ENCODE data around the gene TXNDC11. TPM values are rescaled to one million over a fixed set of nuclear protein-coding genes. Genes with fewer than 3 reads are reported as not detected.
A peak's percentile ranks its signal among the peaks of the same experiment; 100 is the strongest.

Gene TXNDC11
- total RNA-seq: 51.9 TPM
- long read RNA-seq, transcript TXNDC11-201 (12 exons, 3,140 nt): major isoform, 30 of 66 reads
- long read RNA-seq, partial matches to known transcripts: 15 of 66 reads
- long read RNA-seq, other reads (novel, unspliced or antisense): 18 of 66 reads

GRCh38 chr16:11742536-11743307 is at the start of gene TXNDC11:
Gene TXNDC11 (minus strand): TSS chr16:11742857. CDS start chr16:11742730, 127 bp downstream.
- DNase-seq (ENCODE audit: low spot score): peak; percentile 100

- DNase-seq (ENCODE audit: low spot score): peak; percentile 24
Observed at GRCh38 chr16:11791144-11791828, 48.6 kb upstream of the TXNDC11 start.

DNA sequence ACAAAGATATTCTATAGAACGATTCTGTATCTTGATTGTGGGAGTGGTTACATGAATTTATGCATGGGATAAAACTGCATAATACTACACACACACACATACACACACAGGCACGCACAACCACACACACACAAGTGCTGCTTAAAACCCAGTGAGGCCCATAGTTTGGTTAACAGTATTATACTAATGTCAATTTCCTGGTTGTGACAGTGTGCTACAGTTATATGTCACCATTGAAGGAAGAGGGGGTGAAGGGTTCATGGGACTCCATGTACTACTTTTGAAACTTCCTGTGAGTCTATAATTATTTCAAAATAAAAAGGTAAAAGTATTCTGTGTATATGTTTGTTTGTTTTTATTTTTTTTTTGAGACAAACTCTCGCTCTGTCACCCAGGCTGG is 46.3 kb upstream of the TXNDC11 start:
- DNase-seq (ENCODE audit: low spot score): peak; percentile 5

DNA sequence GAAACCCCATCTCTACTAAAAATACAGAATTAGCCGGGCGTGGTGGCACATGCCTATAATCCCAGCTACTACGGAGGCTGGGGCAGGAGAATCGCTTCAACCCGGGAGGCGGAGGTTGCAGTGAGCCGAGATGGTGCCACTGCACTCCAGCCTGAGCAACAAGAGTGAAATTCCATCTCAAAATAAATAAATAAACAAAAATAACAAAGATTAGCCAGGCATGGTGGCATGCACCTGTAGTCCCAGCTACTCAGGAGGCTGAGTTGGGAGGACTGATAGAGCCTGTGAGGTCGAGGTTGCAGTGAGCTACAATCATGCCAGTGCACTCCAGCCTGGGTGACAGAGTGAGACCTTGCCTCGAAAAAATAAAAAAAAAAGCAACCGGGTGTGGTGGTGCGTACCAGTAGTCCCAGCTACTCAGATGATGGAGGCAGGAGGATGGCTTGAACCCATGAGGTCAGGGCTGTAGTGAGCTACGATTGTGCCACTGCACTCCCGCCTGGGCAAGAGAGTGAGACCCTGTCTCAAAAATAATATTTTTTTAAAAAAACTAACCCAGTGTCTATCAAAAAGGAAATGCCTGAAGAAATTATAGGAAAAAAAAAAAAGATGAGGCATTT is 42.4 kb upstream of the TXNDC11 start:
- DNase-seq (ENCODE audit: low spot score): peak; percentile 28

- DNase-seq (ENCODE audit: low spot score): peak; percentile 33
Observed at GRCh38 chr16:11784381-11784780, 41.7 kb upstream of the TXNDC11 start.

- no peak for DNase-seq (ENCODE audit: low spot score)
Observed at GRCh38 chr16:11784038-11784369, 41.3 kb upstream of the TXNDC11 start.

DNA sequence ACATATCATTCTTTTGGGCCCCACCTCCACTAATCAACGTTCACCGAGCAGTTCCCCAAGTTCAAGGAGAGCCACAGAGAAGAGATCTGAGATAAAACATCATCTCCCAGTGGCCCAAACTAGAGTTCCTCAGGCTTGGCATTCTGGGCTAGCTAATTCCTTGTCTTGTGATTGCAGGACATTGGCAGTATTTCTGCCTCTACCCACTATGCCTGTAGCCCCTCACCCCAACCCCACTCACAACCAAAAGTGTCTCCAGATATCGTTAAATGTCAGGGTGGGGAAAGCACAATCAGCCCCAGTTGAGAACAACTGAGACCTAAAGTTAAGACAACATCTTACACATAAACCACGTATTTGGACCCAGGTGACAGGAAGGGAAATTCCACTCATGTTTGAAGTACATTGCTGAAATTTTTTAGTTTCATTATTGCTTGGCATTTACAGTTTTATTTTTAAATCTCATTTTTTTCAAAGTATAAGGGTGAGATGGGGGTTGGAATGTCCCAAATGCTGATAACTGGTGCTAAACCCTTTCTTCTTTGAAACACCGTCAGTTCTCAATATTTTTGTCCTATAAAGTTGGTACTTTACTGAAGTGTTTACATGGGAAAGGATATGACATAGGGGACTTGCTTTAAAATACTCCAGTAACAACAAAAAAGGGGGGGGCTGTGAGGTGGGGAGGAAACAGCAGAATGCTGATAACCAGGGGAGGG is 40.8 kb upstream of the TXNDC11 start:
- DNase-seq (ENCODE audit: low spot score): no peak

- no peak for DNase-seq (ENCODE audit: low spot score)
Observed at GRCh38 chr16:11781773-11782172, 39.1 kb upstream of the TXNDC11 start.

DNA sequence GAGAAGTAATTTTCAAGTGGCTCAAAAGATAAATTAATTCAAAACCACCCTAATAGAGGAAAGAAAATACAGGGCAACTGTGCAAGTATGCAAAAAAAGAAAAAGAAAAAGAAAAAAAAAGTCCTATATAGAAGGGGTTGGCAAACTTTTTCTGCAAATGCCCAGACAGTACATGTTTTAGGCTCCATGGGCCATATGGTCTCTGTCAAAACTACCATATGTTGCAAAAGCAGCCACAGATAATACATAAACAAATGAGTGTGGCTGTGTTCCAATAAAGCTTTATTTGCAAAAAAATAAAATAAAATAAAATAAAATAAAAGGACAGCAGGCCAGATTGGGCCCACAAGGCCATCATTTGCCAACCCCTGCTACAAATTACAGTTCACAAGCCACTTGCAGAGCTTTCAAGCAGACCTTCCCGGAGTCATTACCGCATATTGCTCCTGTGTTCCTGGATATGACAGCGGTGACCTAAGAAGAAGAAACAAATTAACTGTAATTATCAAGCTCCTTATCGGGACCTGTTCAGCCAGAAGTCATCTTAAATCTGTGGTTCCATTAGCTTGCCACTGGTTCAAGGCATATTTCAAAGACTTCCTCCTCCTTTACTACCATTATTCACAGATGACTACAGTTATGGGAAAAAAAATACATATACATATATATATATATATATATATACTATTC is 38.5 kb upstream of the TXNDC11 start:
- DNase-seq (ENCODE audit: low spot score): no peak

GRCh38 chr16:11779074-11779473 is 36.4 kb upstream of the TXNDC11 start:
- no peak for DNase-seq (ENCODE audit: low spot score)

DNA sequence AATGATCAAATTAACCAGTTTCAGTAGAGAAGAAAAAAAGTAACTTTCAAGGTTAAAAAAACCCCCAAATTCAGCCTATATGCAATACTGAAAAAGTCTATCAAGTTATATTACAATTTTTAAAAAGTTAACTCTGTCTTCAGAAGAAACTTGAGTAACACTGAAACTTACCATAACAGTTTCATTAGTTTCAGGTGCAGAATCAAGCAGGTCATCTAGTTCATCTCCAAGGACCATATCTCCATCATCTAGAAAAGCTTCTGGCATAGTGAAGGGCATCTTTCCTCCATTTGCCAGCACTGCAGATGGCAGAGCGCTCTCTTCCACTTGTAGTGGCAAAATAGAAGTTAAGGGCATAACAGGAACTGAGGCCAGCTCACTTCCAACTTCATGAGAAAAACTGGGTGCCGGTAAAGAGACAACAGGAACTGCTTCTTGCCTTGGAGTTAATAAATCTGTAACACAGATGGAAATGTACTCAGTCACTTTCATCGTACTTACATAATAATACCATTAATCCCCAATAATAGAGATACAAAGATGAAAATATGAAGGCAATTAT is 31.5 kb upstream of the TXNDC11 start:
- no peak for DNase-seq (ENCODE audit: low spot score)

- no peak for DNase-seq (ENCODE audit: low spot score)
Observed at GRCh38 chr16:11768849-11769248, 26.2 kb upstream of the TXNDC11 start.

DNA sequence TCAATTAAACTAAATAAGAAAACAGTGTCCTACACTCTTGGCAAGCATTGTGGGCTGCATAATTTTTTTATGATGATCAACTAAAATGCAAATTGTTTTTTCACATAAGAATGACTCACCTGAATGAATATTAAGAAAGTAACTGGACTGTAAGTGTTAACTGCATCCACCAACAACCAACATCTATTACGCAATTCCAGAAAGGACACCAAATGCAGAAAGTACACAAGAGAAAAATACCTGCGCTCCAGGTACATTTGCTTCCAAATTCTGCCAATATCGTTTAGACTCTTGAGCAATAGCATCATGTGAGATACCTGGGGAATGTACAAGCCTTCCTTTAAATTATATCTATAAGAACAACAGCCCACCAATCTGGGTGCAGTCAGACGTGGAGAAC is 19.8 kb upstream of the TXNDC11 start:
- DNase-seq (ENCODE audit: low spot score): no peak

- no peak for DNase-seq (ENCODE audit: low spot score)
Observed at GRCh38 chr16:11759997-11760396, 17.3 kb upstream of the TXNDC11 start.

- no peak for DNase-seq (ENCODE audit: low spot score)
Observed at GRCh38 chr16:11759163-11759834, 16.6 kb upstream of the TXNDC11 start.

DNA sequence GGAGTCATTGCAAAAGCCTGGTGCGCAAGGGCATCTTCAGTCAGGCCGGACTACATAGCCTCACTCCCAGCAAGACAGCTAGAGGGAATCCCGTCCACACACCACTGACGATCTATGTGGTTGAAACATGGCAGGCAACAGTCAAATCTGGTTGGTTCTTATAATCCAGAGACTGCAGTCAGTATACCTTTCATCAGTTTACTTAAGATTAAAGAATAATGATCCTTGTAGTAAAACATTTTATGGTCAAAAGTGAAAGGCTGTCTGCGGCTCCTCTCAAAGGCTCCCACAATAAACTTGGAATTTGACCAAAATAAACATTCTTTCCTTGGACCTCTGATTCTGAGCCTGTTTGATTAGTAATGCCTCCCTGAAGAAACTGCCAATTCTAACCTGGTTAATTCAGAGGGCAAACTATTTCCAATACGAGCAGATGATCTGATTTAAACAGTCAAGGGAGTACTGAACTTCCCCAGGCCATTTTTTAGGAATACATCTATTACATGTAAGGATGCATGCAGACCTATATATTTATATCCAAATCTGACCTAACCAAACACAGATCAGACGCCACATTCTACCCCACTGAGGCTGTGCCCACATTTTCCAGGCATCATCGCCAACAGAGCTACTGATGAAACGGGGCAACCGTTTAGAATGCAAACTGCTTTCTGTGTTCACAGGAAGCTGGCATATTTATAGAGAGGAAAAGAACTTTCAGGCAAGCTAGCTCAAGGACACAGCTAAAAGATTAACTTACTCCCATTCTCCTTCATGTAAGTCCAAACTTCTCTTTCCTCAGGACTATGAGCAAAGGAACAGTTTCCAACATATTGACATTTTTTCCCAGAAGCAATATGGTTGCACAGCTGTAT is 15.3 kb upstream of the TXNDC11 start:
- DNase-seq (ENCODE audit: low spot score): no peak

DNA sequence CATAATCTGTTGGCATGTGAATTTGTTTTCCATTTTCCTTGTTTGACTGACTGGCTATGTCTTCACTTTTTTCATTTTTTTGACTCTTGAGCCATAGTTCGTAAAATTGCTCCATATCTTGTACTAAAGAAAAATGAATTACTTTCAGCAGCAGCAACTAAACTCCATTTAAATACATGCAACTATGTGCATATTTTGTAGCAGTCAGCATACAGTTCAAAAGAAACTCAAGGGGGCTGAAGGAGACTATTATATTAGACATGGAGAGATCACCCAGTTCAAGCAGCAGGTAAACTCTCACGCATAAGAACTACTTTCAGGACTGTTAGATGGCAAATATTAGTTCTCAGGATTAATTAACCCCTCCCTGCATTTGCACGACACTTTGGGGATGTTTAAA is 13.6 kb upstream of the TXNDC11 start:
- no peak for DNase-seq (ENCODE audit: low spot score)

GRCh38 chr16:11755022-11755760 is 12.5 kb upstream of the TXNDC11 start:
- DNase-seq (ENCODE audit: low spot score): no peak
